SK-N-SH treated with all-trans-retinoic acid at 6 μM for 48 hours (cell line): ENCODE measurements around the gene PCDHB14.
A peak's percentile ranks its signal among the peaks of the same experiment; 100 is the strongest.
"Not testable (repeated sequence)": the region's sequence is repeated elsewhere in the genome, so short reads cannot be mapped to it uniquely, and the experiment has no call there.

Experiments used
- ATAC-seq: fragments of 200-7000 bp; cut with Tn5 transposase; 3 replicates; pipeline ENCODE4 v1.9.1; 2020; ENCODE audit warnings: mild to moderate bottlenecking, moderate library complexity
- CSDC2 ChIP-seq: fragments of 250-450 bp; sonication (Bioruptor Pico); IDR thresholded peaks from 2 replicates; pipeline ENCODE4 v1.5.0; 2020; ENCODE audit warnings: mild to moderate bottlenecking, moderate library complexity
- GLIS3 ChIP-seq: fragments of 250-450 bp; sonication (Bioruptor Pico); IDR thresholded peaks from 2 replicates; pipeline ENCODE4 v1.5.0; 2020; ENCODE audit warnings: mild to moderate bottlenecking, moderate library complexity
- ISL1 ChIP-seq: fragments of 250-450 bp; sonication (Bioruptor Pico); IDR thresholded peaks from 2 replicates; pipeline ENCODE4 v2.1.2; 2022; ENCODE audit warnings: mild to moderate bottlenecking, moderate library complexity
- PPARA ChIP-seq: fragments of 250-450 bp; sonication (Bioruptor Pico); IDR thresholded peaks from 2 replicates; pipeline ENCODE4 v1.5.0; 2020; ENCODE audit warnings: mild to moderate bottlenecking, borderline replicate concordance
- RARB ChIP-seq: fragments of 250-450 bp; sonication (Bioruptor Pico); IDR thresholded peaks from 2 replicates; pipeline ENCODE4 v1.8.0; 2021; ENCODE audit warnings: mild to moderate bottlenecking, moderate library complexity
- SNAI2 ChIP-seq: fragments of 250-450 bp; sonication (Bioruptor Pico); IDR thresholded peaks from 2 replicates; pipeline ENCODE4 v1.5.0; 2020; ENCODE audit warnings: mild to moderate bottlenecking, moderate library complexity
- TCF4 ChIP-seq: fragments of 250-450 bp; sonication (Bioruptor Pico); IDR thresholded peaks from 2 replicates; pipeline ENCODE4 v1.8.0; 2021; ENCODE audit warnings: mild to moderate bottlenecking, moderate library complexity, borderline replicate concordance
- TOX ChIP-seq: fragments of 250-450 bp; sonication (Bioruptor Pico); IDR thresholded peaks from 2 replicates; pipeline ENCODE4 v1.8.0; 2021; ENCODE audit warnings: mild to moderate bottlenecking, moderate library complexity, borderline replicate concordance
- ZC3H10 ChIP-seq: fragments of 250-450 bp; sonication (Bioruptor Pico); IDR thresholded peaks from 2 replicates; pipeline ENCODE4 v1.5.1; 2021; ENCODE audit warnings: mild to moderate bottlenecking, moderate library complexity
- ZFP3 ChIP-seq: fragments of 250-450 bp; sonication (Bioruptor Pico); IDR thresholded peaks from 2 replicates; pipeline ENCODE4 v1.5.0; 2020; ENCODE audit warnings: mild to moderate bottlenecking, moderate library complexity
- ZFP30 ChIP-seq: fragments of 450-650 bp; formaldehyde crosslinking; IDR thresholded peaks from 2 replicates; pipeline ENCODE4 v1.5.0; 2022; ENCODE audit warnings: mild to moderate bottlenecking, moderate library complexity
- ZNF70 ChIP-seq: fragments of 450-650 bp; formaldehyde crosslinking; IDR thresholded peaks from 2 replicates; pipeline ENCODE4 v1.5.0; 2020; ENCODE audit warnings: mild to moderate bottlenecking, moderate library complexity
- ZNF8 ChIP-seq: fragments of 450-650 bp; formaldehyde crosslinking; IDR thresholded peaks from 2 replicates; pipeline ENCODE4 v1.5.0; 2020; ENCODE audit warnings: mild to moderate bottlenecking, moderate library complexity
- TF ChIP-seq, protein P1 (sequence below): fragments of 250-450 bp; sonication (Bioruptor Pico); IDR thresholded peaks from 2 replicates; pipeline ENCODE4 v1.8.0; 2020; ENCODE audit warnings: mild to moderate bottlenecking, moderate library complexity, borderline replicate concordance
- TF ChIP-seq, protein P2 (sequence below): fragments of 250-450 bp; sonication (Bioruptor Pico); IDR thresholded peaks from 2 replicates; pipeline ENCODE4 v1.8.0; 2021; ENCODE audit warnings: low read depth, mild to moderate bottlenecking, moderate library complexity, borderline replicate concordance
- TF ChIP-seq, protein P3 (sequence below): fragments of 250-450 bp; sonication (Bioruptor Pico); IDR thresholded peaks from 2 replicates; pipeline ENCODE4 v1.5.1; 2020; ENCODE audit warnings: low read depth, mild to moderate bottlenecking, moderate library complexity
- TF ChIP-seq, protein P4 (sequence below): fragments of 250-450 bp; sonication (Bioruptor Pico); IDR thresholded peaks from 2 replicates; pipeline ENCODE4 v1.5.0; 2020; ENCODE audit warnings: mild to moderate bottlenecking, moderate library complexity

The PCDHB14 gene

DNA sequence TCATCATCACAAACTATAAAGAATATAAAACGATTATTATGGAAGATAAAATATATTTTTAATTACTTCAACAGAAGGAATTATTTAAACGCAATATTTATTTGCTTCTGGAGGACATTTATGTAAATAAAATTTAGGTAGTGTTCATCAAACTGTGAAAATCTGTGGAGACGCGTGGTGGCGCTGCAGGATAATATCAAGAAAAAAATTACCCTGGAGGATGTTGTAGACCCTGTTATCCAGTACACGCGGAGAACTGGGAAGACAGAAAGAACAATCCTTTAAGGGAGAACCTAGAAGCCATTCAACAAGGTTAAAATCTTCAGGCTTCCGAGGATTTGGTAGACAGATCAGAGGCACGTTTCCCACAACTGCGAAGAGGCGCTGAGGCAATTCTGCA is 14.7 kb upstream of the PCDHB14 start, which contains the start of gene PCDHB12:
Gene PCDHB12 (plus strand): TSS at position 242 of the 400 bp plus-strand sequence. CDS start 189 bp downstream, outside the sequence.
- ATAC-seq: peak; percentile 68
- TF ChIP-seq ZNF8 (no peak), ISL1 (CRISPR knock-in tag) (no peak), ZC3H10 (CRISPR knock-in tag) (no peak), TOX (CRISPR knock-in tag) (no peak), ZFP3 (CRISPR knock-in tag) (no peak), CSDC2 (CRISPR knock-in tag) (no peak), SNAI2 (CRISPR knock-in tag) (no peak), GLIS3 (CRISPR knock-in tag) (no peak)
- TF ChIP-seq, protein P1, sequence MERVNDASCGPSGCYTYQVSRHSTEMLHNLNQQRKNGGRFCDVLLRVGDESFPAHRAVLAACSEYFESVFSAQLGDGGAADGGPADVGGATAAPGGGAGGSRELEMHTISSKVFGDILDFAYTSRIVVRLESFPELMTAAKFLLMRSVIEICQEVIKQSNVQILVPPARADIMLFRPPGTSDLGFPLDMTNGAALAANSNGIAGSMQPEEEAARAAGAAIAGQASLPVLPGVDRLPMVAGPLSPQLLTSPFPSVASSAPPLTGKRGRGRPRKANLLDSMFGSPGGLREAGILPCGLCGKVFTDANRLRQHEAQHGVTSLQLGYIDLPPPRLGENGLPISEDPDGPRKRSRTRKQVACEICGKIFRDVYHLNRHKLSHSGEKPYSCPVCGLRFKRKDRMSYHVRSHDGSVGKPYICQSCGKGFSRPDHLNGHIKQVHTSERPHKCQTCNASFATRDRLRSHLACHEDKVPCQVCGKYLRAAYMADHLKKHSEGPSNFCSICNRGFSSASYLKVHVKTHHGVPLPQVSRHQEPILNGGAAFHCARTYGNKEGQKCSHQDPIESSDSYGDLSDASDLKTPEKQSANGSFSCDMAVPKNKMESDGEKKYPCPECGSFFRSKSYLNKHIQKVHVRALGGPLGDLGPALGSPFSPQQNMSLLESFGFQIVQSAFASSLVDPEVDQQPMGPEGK (CRISPR knock-in tag): no peak
- TF ChIP-seq, protein P2, sequence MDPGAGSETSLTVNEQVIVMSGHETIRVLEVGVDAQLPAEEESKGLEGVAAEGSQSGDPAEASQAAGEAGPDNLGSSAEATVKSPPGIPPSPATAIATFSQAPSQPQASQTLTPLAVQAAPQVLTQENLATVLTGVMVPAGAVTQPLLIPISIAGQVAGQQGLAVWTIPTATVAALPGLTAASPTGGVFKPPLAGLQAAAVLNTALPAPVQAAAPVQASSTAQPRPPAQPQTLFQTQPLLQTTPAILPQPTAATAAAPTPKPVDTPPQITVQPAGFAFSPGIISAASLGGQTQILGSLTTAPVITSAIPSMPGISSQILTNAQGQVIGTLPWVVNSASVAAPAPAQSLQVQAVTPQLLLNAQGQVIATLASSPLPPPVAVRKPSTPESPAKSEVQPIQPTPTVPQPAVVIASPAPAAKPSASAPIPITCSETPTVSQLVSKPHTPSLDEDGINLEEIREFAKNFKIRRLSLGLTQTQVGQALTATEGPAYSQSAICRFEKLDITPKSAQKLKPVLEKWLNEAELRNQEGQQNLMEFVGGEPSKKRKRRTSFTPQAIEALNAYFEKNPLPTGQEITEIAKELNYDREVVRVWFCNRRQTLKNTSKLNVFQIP: no peak
- TF ChIP-seq, protein P3, sequence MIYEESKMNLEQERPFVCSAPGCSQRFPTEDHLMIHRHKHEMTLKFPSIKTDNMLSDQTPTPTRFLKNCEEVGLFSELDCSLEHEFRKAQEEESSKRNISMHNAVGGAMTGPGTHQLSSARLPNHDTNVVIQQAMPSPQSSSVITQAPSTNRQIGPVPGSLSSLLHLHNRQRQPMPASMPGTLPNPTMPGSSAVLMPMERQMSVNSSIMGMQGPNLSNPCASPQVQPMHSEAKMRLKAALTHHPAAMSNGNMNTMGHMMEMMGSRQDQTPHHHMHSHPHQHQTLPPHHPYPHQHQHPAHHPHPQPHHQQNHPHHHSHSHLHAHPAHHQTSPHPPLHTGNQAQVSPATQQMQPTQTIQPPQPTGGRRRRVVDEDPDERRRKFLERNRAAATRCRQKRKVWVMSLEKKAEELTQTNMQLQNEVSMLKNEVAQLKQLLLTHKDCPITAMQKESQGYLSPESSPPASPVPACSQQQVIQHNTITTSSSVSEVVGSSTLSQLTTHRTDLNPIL (CRISPR knock-in tag): no peak
- TF ChIP-seq, all 23 proteins: peak for 0

DNA sequence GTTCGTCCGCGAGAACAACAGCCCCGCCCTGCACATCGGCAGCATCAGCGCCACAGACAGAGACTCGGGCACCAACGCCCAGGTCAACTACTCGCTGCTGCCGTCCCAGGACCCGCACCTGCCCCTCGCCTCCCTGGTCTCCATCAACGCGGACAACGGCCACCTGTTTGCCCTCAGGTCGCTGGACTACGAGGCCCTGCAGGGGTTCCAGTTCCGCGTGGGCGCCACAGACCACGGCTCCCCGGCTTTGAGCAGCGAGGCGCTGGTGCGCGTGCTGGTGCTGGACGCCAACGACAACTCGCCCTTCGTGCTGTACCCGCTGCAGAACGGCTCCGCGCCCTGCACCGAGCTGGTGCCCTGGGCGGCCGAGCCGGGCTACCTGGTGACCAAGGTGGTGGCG is 12.9 kb upstream of the PCDHB14 start:
- not testable (repeated sequence) for ATAC-seq

DNA sequence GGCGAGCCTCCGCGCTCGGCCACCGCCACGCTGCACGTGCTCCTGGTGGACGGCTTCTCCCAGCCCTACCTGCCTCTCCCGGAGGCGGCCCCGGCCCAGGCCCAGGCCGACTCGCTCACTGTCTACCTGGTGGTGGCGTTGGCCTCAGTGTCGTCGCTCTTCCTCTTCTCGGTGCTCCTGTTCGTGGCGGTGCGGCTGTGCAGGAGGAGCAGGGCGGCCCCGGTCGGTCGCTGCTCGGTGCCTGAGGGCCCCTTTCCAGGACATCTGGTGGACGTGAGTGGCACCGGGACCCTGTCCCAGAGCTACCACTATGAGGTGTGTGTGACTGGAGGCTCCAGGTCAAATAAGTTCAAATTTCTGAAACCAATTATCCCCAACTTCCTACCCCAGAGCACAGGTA is 12.3 kb upstream of the PCDHB14 start:
- ATAC-seq: not testable (repeated sequence)

DNA sequence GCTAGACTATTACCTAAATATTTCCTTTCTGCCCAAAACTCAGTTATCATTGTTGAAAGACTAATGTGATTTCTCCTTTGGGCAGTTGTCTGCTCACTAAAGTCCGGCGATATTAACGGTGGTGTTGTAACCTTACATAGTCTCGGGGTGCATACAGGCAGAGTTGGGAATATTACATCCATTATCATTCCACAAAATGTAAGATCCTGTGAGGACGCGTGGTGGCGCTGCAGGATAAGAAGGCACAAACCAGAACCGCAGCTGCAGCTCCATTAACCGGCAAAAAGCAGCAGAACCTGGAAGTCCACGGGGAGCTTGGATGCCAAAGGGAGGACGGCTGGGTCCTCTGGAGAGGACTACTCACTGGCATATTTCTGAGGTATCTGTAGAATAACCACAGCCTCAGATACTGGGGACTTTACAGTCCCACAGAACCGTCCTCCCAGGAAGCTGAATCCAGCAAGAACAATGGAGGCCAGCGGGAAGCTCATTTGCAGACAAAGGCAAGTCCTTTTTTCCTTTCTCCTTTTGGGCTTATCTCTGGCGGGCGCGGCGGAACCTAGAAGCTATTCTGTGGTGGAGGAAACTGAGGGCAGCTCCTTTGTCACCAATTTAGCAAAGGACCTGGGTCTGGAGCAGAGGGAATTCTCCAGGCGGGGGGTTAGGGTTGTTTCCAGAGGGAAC is 9.3 kb upstream of the PCDHB14 start, which contains the start of gene PCDHB13:
Gene PCDHB13 (plus strand): TSS at position 264 of the 684 bp plus-strand sequence. CDS start 205 bp downstream, at position 469.
- ATAC-seq: 0 out of 3 replicates have a peak, but pooled peaks have one; percentile 26

DNA sequence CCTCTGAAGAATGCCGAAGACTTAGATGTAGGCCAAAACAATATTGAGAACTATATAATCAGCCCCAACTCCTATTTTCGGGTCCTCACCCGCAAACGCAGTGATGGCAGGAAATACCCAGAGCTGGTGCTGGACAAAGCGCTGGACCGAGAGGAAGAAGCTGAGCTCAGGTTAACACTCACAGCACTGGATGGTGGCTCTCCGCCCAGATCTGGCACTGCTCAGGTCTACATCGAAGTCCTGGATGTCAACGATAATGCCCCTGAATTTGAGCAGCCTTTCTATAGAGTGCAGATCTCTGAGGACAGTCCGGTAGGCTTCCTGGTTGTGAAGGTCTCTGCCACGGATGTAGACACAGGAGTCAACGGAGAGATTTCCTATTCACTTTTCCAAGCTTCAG is 8.6 kb upstream of the PCDHB14 start:
- ATAC-seq: not testable (repeated sequence)

DNA sequence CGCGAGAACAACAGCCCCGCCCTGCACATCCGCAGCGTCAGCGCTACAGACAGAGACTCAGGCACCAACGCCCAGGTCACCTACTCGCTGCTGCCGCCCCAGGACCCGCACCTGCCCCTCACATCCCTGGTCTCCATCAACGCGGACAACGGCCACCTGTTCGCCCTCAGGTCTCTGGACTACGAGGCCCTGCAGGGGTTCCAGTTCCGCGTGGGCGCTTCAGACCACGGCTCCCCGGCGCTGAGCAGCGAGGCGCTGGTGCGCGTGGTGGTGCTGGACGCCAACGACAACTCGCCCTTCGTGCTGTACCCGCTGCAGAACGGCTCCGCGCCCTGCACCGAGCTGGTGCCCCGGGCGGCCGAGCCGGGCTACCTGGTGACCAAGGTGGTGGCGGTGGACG is 7.6 kb upstream of the PCDHB14 start:
- not testable (repeated sequence) for ATAC-seq

DNA sequence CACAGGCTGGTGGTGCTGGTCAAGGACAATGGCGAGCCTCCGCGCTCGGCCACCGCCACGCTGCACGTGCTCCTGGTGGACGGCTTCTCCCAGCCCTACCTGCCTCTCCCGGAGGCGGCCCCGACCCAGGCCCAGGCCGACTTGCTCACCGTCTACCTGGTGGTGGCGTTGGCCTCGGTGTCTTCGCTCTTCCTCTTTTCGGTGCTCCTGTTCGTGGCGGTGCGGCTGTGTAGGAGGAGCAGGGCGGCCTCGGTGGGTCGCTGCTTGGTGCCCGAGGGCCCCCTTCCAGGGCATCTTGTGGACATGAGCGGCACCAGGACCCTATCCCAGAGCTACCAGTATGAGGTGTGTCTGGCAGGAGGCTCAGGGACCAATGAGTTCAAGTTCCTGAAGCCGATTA is 7.1 kb upstream of the PCDHB14 start:
- ATAC-seq: not testable (repeated sequence)

DNA sequence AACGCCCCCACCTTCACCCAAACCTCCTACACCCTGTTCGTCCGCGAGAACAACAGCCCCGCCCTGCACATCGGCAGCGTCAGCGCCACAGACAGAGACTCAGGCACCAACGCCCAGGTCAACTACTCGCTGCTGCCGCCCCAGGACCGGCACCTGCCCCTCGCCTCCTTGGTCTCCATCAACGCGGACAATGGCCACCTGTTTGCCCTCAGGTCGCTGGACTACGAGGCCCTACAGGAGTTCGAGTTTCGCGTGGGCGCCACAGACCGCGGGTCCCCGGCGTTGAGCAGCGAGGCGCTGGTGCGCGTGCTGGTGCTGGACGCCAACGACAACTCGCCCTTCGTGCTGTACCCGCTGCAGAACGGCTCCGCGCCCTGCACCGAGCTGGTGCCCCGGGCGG is 1.7 kb downstream of the PCDHB14 start:
- not testable (repeated sequence) for ATAC-seq

DNA sequence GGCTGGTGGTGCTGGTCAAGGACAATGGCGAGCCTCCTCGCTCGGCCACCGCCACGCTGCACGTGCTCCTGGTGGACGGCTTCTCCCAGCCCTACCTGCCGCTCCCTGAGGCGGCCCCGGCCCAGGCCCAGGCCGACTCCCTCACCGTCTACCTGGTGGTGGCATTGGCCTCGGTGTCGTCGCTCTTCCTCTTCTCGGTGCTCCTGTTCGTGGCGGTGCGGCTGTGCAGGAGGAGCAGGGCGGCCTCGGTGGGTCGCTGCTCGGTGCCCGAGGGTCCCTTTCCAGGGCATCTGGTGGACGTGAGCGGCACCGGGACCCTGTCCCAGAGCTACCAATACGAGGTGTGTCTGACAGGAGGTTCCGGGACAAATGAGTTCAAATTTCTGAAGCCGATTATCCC is 2.3 kb downstream of the PCDHB14 start:
- not testable (repeated sequence) for ATAC-seq

DNA sequence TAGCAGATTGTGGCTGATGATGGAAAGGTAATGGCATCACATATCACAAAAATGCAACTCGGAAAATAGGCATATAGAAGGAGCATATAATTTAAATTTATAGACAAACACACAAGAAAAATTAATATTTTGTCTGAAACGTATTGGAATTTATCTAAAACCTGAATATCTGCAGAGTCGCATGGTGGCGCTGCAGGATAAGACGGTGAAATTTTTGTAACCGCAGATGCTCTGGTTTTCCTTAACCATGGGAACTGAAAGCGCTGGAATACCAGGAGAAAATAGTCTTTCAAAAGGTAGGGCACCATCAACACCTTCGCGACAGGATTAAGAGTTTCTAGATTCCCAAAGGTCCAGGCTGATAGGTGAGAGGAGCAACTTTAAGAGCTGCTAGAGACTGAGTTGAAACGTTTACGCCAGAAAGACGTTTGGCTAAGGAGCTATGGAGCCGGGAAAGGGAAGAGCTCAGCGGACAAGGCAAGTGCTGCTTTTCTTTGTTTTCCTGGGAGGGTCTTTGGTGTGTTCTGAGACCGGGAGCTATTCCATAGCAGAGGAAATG is 11.0 kb downstream of the PCDHB14 start:
- ATAC-seq: no peak
- TF ChIP-seq ZFP30 (CRISPR knock-in tag): no peak
- TF ChIP-seq ISL1 (CRISPR knock-in tag): no peak
- no peak for TF ChIP-seq TCF4 (CRISPR knock-in tag)
- TF ChIP-seq ZNF70 (CRISPR knock-in tag): no peak
- TF ChIP-seq ZFP3 (CRISPR knock-in tag): no peak
- TF ChIP-seq RARB: no peak
- no peak for TF ChIP-seq ZC3H10 (CRISPR knock-in tag)
- TF ChIP-seq, protein P3 (CRISPR knock-in tag): no peak
- no peak for TF ChIP-seq PPARA (CRISPR knock-in tag)
- TF ChIP-seq SNAI2 (CRISPR knock-in tag): no peak
- TF ChIP-seq, protein P4, sequence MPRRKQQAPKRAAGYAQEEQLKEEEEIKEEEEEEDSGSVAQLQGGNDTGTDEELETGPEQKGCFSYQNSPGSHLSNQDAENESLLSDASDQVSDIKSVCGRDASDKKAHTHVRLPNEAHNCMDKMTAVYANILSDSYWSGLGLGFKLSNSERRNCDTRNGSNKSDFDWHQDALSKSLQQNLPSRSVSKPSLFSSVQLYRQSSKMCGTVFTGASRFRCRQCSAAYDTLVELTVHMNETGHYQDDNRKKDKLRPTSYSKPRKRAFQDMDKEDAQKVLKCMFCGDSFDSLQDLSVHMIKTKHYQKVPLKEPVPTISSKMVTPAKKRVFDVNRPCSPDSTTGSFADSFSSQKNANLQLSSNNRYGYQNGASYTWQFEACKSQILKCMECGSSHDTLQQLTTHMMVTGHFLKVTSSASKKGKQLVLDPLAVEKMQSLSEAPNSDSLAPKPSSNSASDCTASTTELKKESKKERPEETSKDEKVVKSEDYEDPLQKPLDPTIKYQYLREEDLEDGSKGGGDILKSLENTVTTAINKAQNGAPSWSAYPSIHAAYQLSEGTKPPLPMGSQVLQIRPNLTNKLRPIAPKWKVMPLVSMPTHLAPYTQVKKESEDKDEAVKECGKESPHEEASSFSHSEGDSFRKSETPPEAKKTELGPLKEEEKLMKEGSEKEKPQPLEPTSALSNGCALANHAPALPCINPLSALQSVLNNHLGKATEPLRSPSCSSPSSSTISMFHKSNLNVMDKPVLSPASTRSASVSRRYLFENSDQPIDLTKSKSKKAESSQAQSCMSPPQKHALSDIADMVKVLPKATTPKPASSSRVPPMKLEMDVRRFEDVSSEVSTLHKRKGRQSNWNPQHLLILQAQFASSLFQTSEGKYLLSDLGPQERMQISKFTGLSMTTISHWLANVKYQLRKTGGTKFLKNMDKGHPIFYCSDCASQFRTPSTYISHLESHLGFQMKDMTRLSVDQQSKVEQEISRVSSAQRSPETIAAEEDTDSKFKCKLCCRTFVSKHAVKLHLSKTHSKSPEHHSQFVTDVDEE (CRISPR knock-in tag): no peak
